Adrenal gland (tissue), 12 donors: ENCODE data around the gene GLCCI1. TPM values are rescaled to one million over a fixed set of nuclear protein-coding genes. Genes with fewer than 3 reads are reported as not detected.

ENCODE experiments used
- DNase-seq, 7 donors: peaks; one replicate each; pipeline ENCODE4 v3.0.0-alpha.2; 2019 to 2020
- H3K27ac ChIP-seq, 5 donors: fragments of 200-600 bp; sonication (generic) in 4 of 5; 1 replicate in 3 of 5; 2 replicates in 2 of 5; pipeline versions ENCODE4 v1.5.1 to v1.8.0; 2016 to 2020; ENCODE audit warnings: mild to moderate bottlenecking in 1 of 5
- H3K27me3 ChIP-seq: fragments of 200-600 bp; 2 replicates; pipeline ENCODE4 v1.8.0; 2021
- H3K36me3 ChIP-seq, 2 donors: fragments of 200-600 bp; replicated peaks in 1 of 2; 1 replicate in 1 of 2; 2 replicates in 1 of 2; pipeline versions ENCODE4 v1.5.1 to v1.8.0; 2018 to 2022
- H3K4me1 ChIP-seq, 2 donors: fragments of 200-600 bp; replicated peaks in 1 of 2; 1 replicate in 1 of 2; 2 replicates in 1 of 2; pipeline versions ENCODE4 v1.5.1 to v1.8.0; 2018 to 2021
- H3K4me3 ChIP-seq, 4 donors: fragments of 200-600 bp; sonication (generic) in 3 of 4; one replicate each; pipeline ENCODE4 v1.5.1; 2016 to 2018
- H3K9me3 ChIP-seq, 3 donors: fragments of 200-600 bp; sonication (generic) in 1 of 3; replicated peaks in 1 of 3; 1 replicate in 2 of 3; 2 replicates in 1 of 3; pipeline versions ENCODE4 v1.5.1 to v1.8.0; 2016 to 2021
- POLR2A ChIP-seq, 2 donors: fragments of 450-650 bp; IDR thresholded peaks; one replicate each; pipeline ENCODE4 v1.6.1; 2017; ENCODE audit warnings: antibody characterized with exemption in 2 of 2, mild to moderate bottlenecking in 2 of 2, moderate library complexity in 1 of 2
- WGBS, 4 donors: extraction: QIAGEN DNeasy Blood & Tissue Kit in 2 of 4; methylation state at CpG; one replicate each; pipeline versions ENCODE4 v1.1.5 to v1.1.7; 2013 to 2017; 5-methylcytosine and 5-hydroxymethylcytosine counted together
- intact Hi-C, 2 donors: fragments of 100-400 bp; cut with DNase I; formaldehyde crosslinking; loops; one replicate each; pipeline versions ENCODE4 v1.14.1 to v1.15.0; 2022 to 2023
- polyA plus RNA-seq, 3 donors: library from polyadenylated mRNA; stranded (reverse); fragments of 200-250 nt in 2 of 3; fragments of 350-450 nt in 1 of 3; fragmentation: Illumina TruSeq in 1 of 3; extraction: RNeasy Lipid Tissue Mini Kit (QIAGEN cat#74804) in 1 of 3; gene quantifications; one replicate each; pipeline ENCODE4 v1.2.3, GENCODE V29; 2013 to 2014
- total RNA-seq, 9 donors: library from RNA; depleted of rRNA in 4 of 9; stranded (reverse); fragments of >200 nt in 4 of 9; fragments of 120-200 nt in 1 of 9; fragmentation: NEBNext Ultra II Directional in 1 of 9; extraction: Animal tissue kit (Norgen Biotek cat#: 25700) in 1 of 9; gene quantifications; one replicate each; pipeline versions ENCODE4 v1.1.0 to v1.2.4, GENCODE V29; 2013 to 2023
- TF ChIP-seq, protein P1 (sequence below), 6 experiments: fragments of 450-650 bp in 4 of 6; fragments of 200-600 bp in 2 of 6; sonication (generic) in 1 of 6; IDR thresholded peaks; 1 replicate in 5 of 6; 2 replicates in 1 of 6; pipeline versions ENCODE4 v1.5.1 to v1.8.0; 2016 to 2021; ENCODE audit warnings: antibody characterized with exemption in 6 of 6, mild to moderate bottlenecking in 2 of 6, moderate library complexity in 1 of 6
- donor health status: healthy with polysubstance abuse.
- donor health status: Bipolar disorder and iron deficiency.
- donor health status: DM: yes; HTN: yes; CAD: no.
- donor health status: DM: no; HTN: no; CAD: no.
- donor health status: DM: no; HTN: no; CAD: no.
- donor health status: DM: yes; HTN: yes; CAD: no.

The GLCCI1 gene
- total and polyA plus RNA-seq, 12 donors, result 2.4 to 23.6 (median 8.2) TPM

DNA sequence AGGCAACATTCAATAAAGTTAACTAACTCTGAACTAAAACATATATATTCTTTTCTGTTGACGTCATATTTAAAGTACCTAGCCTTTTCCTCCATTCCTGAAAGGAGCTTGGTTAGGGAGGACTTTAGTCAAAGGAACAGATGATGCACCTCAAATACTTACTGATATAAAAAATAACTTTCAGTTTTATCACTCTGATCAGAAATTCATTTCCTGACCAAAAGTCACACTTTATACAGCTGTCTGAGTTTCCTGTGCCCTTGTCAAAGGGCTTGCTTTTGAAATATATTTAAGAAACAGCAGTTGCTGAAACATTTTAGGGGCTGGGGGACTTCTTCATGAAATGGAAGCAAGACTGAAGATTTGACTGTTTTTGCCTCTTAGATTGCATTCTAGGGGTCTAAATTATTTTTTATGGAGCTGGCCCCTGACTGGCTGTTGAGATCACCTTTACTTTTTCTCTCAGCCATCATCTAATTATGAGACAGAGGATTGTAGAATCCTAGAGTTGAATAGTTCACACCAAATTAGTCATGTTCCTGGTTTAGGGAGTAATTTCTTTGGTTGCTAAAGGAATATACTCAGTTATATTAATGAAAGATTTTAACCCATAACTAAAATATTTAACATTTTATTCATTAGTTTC lies 46.6 kb downstream of the GLCCI1 start:
- Histone ChIP-seq H3K4me1 (peaks cover 0 to 3% of the 10 kb centered on the region in 2 donors), H3K36me3 (no peaks in the 10 kb centered on the region), H3K27me3 (no peaks in the 10 kb centered on the region), H3K4me3 (no peak overlapping the region), H3K27ac (no peak overlapping the region), H3K9me3 (no peaks in the 10 kb centered on the region)
- WGBS, 4 donors, result 80 to 89% (median 84%) methylated on average over 1 of the region's 1 CpG
- DNase-seq, result no peak
- TF ChIP-seq POLR2A (IDR thresholded peaks at IDR 0.05), result no peak
- TF ChIP-seq, protein P1, sequence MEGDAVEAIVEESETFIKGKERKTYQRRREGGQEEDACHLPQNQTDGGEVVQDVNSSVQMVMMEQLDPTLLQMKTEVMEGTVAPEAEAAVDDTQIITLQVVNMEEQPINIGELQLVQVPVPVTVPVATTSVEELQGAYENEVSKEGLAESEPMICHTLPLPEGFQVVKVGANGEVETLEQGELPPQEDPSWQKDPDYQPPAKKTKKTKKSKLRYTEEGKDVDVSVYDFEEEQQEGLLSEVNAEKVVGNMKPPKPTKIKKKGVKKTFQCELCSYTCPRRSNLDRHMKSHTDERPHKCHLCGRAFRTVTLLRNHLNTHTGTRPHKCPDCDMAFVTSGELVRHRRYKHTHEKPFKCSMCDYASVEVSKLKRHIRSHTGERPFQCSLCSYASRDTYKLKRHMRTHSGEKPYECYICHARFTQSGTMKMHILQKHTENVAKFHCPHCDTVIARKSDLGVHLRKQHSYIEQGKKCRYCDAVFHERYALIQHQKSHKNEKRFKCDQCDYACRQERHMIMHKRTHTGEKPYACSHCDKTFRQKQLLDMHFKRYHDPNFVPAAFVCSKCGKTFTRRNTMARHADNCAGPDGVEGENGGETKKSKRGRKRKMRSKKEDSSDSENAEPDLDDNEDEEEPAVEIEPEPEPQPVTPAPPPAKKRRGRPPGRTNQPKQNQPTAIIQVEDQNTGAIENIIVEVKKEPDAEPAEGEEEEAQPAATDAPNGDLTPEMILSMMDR (IDR thresholded peaks at IDR 0.05), result no peak
- intact Hi-C loops, result no loop called here

DNA sequence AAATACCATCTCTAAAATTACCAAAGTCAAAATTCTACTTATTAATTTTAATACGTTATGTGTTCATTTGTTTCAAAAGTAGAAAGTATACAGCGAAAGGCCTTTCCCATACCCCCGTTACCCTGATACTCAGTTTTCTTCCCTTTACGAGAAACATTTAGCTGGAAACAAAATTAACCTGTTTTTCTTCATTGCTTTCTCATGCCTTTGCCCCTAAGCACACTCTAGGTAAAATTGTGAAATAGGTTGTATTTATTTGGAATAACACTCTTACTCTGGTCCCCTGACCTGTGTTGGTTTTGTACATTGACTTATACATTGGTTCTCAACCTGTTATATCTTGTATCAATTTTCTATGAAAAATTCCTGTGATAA lies 47.1 kb downstream of the GLCCI1 start:
- no peaks in the 10 kb centered on the region for H3K27me3 ChIP-seq
- H3K9me3 ChIP-seq, result no peaks in the 10 kb centered on the region
- no peak for TF ChIP-seq POLR2A (IDR thresholded peaks at IDR 0.05)
- no peaks in the 10 kb centered on the region for H3K36me3 ChIP-seq
- 85 to 98% (median 95%) methylated on average over 4 of the region's 4 CpGs for WGBS, 4 donors
- DNase-seq, result no peak
- intact Hi-C loops, result no loop called here
- H3K4me1 ChIP-seq, result no peaks in the 10 kb centered on the region
- H3K27ac ChIP-seq, result no peak overlapping the region
- no peak overlapping the region for H3K4me3 ChIP-seq

DNA sequence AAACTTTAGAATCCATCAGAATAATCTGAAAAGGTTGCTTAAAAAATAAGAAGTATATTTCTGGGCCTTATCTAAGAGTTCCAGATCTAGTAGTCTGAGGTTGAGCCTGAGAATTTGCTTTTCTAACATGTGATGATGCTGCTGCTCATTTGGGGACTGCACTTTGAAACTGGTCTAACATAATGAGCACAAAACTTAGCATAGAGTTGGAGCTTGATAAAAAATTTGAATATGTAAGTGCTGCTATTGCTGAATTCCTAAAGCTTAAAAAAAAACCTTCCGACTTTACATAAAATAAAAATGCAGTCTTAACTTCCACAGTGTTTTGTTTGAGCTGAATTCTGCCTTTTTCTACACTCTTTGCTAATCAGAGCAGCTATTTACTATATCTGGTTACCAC lies 48.8 kb downstream of the GLCCI1 start:
- WGBS, 4 donors, result 93 to 100% (median 96%) methylated on average over 1 of the region's 1 CpG
- no peak for DNase-seq

DNA sequence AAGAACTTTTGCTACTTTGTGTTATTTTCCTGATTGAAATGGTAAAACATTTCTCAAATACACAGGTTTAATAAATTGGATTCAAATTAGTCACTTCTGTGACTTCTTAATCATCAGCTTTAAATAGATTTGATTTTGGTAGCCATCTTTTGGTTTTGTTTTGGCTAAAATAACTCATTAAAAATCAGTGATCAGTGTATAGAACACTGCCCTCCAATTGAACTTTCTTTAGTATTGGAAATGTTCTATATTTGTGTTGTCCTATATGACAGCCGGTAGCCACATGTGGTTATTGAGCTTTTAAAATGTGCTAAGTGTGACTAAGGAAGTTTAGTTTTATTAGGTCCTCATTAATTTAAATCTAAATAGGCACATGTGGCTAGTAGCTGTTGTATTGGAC lies 50.4 kb downstream of the GLCCI1 start:
- H3K4me1 ChIP-seq, result no peaks in the 10 kb centered on the region
- no peaks in the 10 kb centered on the region for H3K36me3 ChIP-seq
- no peaks in the 10 kb centered on the region for H3K9me3 ChIP-seq
- no peak for TF ChIP-seq POLR2A (IDR thresholded peaks at IDR 0.05)
- TF ChIP-seq, protein P1 (IDR thresholded peaks at IDR 0.05), result no peak
- no peak overlapping the region for H3K27ac ChIP-seq
- no peaks in the 10 kb centered on the region for H3K27me3 ChIP-seq
- intact Hi-C loops, result no loop called here
- 93 to 95% (median 94%) methylated on average over 1 of the region's 1 CpG for WGBS, 4 donors
- DNase-seq, result no peak
- no peak overlapping the region for H3K4me3 ChIP-seq

More for the DNA sequence above, 48.8 kb downstream of the GLCCI1 start:
- no peak overlapping the region for H3K27ac ChIP-seq
- intact Hi-C loops, result no loop called here
- H3K4me3 ChIP-seq, result no peak overlapping the region
- H3K27me3 ChIP-seq, result no peaks in the 10 kb centered on the region
- H3K4me1 ChIP-seq, result no peaks in the 10 kb centered on the region
- H3K36me3 ChIP-seq, result no peaks in the 10 kb centered on the region
- TF ChIP-seq POLR2A (IDR thresholded peaks at IDR 0.05), result no peak
- TF ChIP-seq, protein P1 (IDR thresholded peaks at IDR 0.05), result no peak
- H3K9me3 ChIP-seq, result no peaks in the 10 kb centered on the region

DNA sequence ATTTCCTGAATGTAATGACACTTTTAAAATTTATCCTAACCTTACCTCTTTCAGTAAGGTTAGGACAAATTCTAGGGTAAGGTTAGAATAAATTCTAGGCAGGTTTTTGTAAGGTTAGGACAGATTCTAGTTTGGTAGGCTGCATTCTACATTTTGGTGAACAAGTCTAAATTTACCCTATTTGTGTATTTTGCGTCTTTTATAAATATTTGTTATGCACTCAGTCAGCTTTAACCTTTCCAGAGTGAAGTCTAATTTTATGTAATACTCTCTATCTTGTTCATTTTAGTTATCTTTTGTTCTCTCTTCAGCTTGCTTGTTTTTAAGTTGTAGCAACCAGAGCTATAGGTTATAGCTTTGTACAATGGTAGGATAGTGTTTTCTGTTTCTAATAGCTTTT lies 54.0 kb downstream of the GLCCI1 start:
- no peak for DNase-seq
- intact Hi-C loops, result no loop called here
- no peak overlapping the region for H3K27ac ChIP-seq
- no peaks in the 10 kb centered on the region for H3K4me1 ChIP-seq
- TF ChIP-seq, protein P1 (IDR thresholded peaks at IDR 0.05), result no peak
- TF ChIP-seq POLR2A (IDR thresholded peaks at IDR 0.05), result no peak
- 46 to 100% (median 98%) methylated on average over 1 of the region's 1 CpG for WGBS, 4 donors
- no peaks in the 10 kb centered on the region for H3K27me3 ChIP-seq
- no peaks in the 10 kb centered on the region for H3K9me3 ChIP-seq
- H3K36me3 ChIP-seq, result no peaks in the 10 kb centered on the region
- no peak overlapping the region for H3K4me3 ChIP-seq
